NB4 (cell line): ENCODE data around the gene MYMK.

Experiments used
- DNase-seq: peaks from one replicate; pipeline ENCODE4 v3.0.0; 2010; ENCODE audit warnings: low read depth
- H3K4me3 ChIP-seq: one replicate; pipeline ENCODE4 v1.5.1; 2011; ENCODE audit warnings: mild to moderate bottlenecking, low read depth, low read length, moderate library complexity
- CTCF ChIP-seq: IDR thresholded peaks from one replicate; pipeline ENCODE4 v1.5.1; 2012; ENCODE audit warnings: low read depth, low read length
- MAX ChIP-seq: IDR thresholded peaks from 2 replicates; pipeline ENCODE4 v1.6.1; 2011; ENCODE audit warnings: low read depth, low read length
- MYC ChIP-seq: IDR thresholded peaks from 2 replicates; pipeline ENCODE4 v1.6.1; 2011; ENCODE audit warnings: low read depth, low read length
- POLR2A ChIP-seq: IDR thresholded peaks from 2 replicates; pipeline ENCODE4 v1.6.1; 2011; ENCODE audit warnings: mild to moderate bottlenecking; ENCODE audit not compliant: insufficient read length; ENCODE audit errors: extremely low read depth

Gene MYMK

GRCh38 chr9:133570691-133571080, 45.9 kb upstream of the MYMK start:
- DNase-seq, result no peak
- no peak for TF ChIP-seq CTCF
- TF ChIP-seq MYC, result no peak
- no peak for TF ChIP-seq MAX
- no peak for TF ChIP-seq POLR2A
- H3K4me3 ChIP-seq, result no peak overlapping the region

- no peak overlapping the region for H3K4me3 ChIP-seq
- DNase-seq, result no peak
- no peak for TF ChIP-seq MYC
- TF ChIP-seq POLR2A, result no peak
- TF ChIP-seq CTCF, result no peak
- no peak for TF ChIP-seq MAX
These were observed 45.3 kb upstream of the MYMK start for GRCh38 chr9:133569891-133570690.

- no peak overlapping the region for H3K4me3 ChIP-seq
- TF ChIP-seq CTCF (no peak), MYC (no peak), MAX (no peak), POLR2A (no peak)
- no peak for DNase-seq
These were observed 44.5 kb upstream of the MYMK start for GRCh38 chr9:133569121-133569785.

GRCh38 chr9:133568186-133568585, 43.4 kb upstream of the MYMK start:
- TF ChIP-seq MAX (no peak), CTCF (no peak), MYC (no peak), POLR2A (no peak)
- no peak for DNase-seq
- no peak overlapping the region for H3K4me3 ChIP-seq

GRCh38 chr9:133566817-133567216, 42.1 kb upstream of the MYMK start:
- no peak overlapping the region for H3K4me3 ChIP-seq
- TF ChIP-seq CTCF, result no peak
- no peak for TF ChIP-seq MAX
- TF ChIP-seq POLR2A, result no peak
- no peak for TF ChIP-seq MYC
- no peak for DNase-seq
